C4-2B (cell line): ENCODE results near the gene IWS1.

Experiments used
- CTCF ChIP-seq: fragments of 450-650 bp; conservative IDR thresholded peaks from 2 replicates; pipeline ENCODE4 v1.5.1; 2017; ENCODE audit warnings: mild to moderate bottlenecking
- ZFX ChIP-seq: fragments of 450-650 bp; IDR thresholded peaks from 2 replicates; pipeline ENCODE4 v1.6.1; 2017

GRCh38 chr2:127508631-127509034 is 17.7 kb downstream of the IWS1 start:
- no peak for TF ChIP-seq CTCF
- TF ChIP-seq ZFX: no peak
